Bronchial smooth muscle cell (primary cell): ENCODE measurements around the gene CD109. TPM values are rescaled to one million over a fixed set of nuclear protein-coding genes. Genes with fewer than 3 reads are reported as not detected.

Experiments used
- total RNA-seq: library from RNA; depleted of rRNA; stranded (reverse); fragments of >200 nt; gene quantifications from 2 replicates; pipeline ENCODE4 v1.2.1, GENCODE V29; 2014

The CD109 gene
- total RNA-seq, result 31.4 and 55.3 TPM in 2 replicates

DNA sequence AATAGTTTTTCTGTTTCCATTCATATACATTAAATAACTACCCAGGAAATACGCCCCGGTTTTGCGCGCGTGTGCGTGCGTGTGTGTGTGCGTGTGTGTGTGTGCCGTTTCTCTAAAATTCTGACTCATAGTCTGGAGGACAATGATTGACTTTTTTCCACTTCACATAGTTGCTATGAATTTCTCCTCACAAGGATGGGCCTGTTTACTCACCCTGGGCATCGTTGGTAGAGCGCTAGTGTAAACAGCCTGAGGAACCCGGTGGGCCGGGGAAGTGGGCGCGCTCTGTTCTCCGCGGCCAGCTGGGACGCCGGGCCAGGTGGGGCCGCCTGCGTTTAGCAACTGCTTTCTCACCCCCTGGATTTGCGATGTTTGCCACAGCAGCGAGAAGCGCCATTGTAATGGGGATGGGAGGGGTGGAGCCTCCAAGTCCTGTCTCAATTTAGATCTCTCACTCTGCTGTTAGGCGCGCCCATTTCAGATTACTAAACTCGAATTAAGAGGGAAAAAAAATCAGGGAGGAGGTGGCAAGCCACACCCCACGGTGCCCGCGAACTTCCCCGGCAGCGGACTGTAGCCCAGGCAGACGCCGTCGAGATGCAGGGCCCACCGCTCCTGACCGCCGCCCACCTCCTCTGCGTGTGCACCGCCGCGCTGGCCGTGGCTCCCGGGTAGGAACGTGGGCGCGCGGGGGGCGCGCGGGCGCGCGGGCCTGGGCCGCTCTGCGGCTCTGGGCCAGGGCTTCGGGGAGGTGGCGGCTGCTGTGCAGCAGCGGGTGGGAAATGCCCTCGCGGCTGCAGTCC lies at the start of gene CD109:
CD109 (plus strand) TSS at position 585 of the 803 bp plus-strand sequence; CDS start at position 598, 13 bp downstream.

DNA sequence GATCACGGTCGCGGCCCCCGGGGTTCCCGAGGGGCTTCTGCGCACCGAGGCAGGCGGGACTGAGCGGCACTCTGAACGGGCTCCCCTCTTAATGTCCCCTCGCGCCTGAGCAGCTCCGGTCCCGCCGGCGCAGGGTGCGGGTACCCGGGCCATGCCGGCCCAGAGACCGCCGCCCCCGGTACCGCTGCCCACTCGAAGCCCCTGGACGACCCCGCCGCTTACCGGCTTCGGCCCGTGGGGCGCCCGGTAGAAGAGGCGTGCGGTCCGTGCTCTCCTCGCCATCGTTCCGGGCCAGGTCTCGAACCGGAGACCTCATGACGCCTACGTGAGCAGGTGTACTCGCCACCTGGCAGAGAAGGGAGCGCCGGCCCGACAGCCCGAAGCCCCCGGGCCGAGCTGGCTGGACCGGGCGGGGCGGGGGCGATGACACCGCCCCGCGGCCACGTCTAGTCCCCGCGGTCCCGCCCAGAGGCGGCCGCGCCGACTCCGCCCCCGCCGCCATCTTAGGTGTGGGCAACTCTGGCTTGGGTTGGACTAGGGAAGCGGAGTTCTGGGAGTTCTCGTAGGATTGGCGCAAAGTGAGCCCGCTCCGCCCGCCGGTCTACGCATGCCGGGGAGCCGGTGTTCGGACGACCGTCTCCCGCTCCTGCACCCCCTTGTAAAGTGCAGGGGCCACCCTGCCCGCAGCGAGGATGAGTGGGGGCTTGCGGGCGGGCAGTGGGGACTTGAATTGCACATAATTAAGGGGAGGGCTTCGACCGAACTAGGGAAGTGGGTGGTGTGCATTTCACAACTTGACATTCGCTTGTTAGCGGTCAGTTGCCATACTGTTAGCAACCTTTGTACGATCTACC lies 42.2 kb upstream of the CD109 start, which contains the start of gene SLC17A5:
SLC17A5 (minus strand) TSS at position 422 of the 854 bp plus-strand sequence; CDS start at position 316, 106 bp downstream.

Other genes starting within 250 kb of the CD109 start
- gene CGAS, start 243.9 kb upstream of the CD109 start, total RNA-seq, result 1.5 and 3.2 TPM in 2 replicates
- 24.3 and 40.2 TPM in 2 replicates for gene MTO1, start 234.5 kb upstream of the CD109 start, total RNA-seq
- 22,843 and 44,384 TPM in 2 replicates for gene EEF1A1, start 175.2 kb upstream of the CD109 start, total RNA-seq
- 11.8 and 28.4 TPM in 2 replicates for gene SLC17A5, start 42.2 kb upstream of the CD109 start, total RNA-seq